ENCODE results near the gene IGF2BP2. TPM values are rescaled to one million over a fixed set of nuclear protein-coding genes. Genes with fewer than 3 reads are reported as not detected.

IGF2BP2 gene
- total RNA-seq, 2 donors from 2014 or later, result 12.8 to 14.2 TPM

GRCh38 chr3:185753354-185753753 is 71.5 kb downstream of the IGF2BP2 start:
- intact Hi-C loops (cut with DNase I), result no loop called here
- DNase-seq (no peak), ATAC-seq (no peak)

- DNase-seq (no peak), ATAC-seq (no peak)
- intact Hi-C loops (cut with DNase I), result no loop called here
Observed at GRCh38 chr3:185750702-185751101, 74.1 kb downstream of the IGF2BP2 start.

GRCh38 chr3:185750015-185750414 is 74.8 kb downstream of the IGF2BP2 start:
- no peak for ATAC-seq
- DNase-seq, result no peak
- intact Hi-C loops (cut with DNase I), result no loop called here

- intact Hi-C loops (cut with DNase I), result no loop called here
Observed at GRCh38 chr3:185746470-185746869, 78.4 kb downstream of the IGF2BP2 start.

GRCh38 chr3:185744997-185745843 is 79.6 kb downstream of the IGF2BP2 start:
- DNase-seq (no peak), ATAC-seq (peak in 1 of 2 donors; percentile 32)
- intact Hi-C loops (cut with DNase I), result no loop called here

More at GRCh38 chr3:185746470-185746869, 78.4 kb downstream of the IGF2BP2 start:
- DNase-seq (no peak), ATAC-seq (no peak)

- DNase-seq (no peak), ATAC-seq (no peak)
- intact Hi-C loops (cut with DNase I), result no loop called here
Observed at GRCh38 chr3:185741586-185741985, 83.3 kb downstream of the IGF2BP2 start.

GRCh38 chr3:185740133-185740532 is 84.7 kb downstream of the IGF2BP2 start:
- no peak for DNase-seq
- intact Hi-C loops (cut with DNase I), result no loop called here

GRCh38 chr3:185739264-185739701 is 85.6 kb downstream of the IGF2BP2 start:
- ATAC-seq (no peak), DNase-seq (no peak)
- intact Hi-C loops (cut with DNase I), result loop anchor here in 1 of 2 donors (10.0 kb wide), 1 partner anchor 176 kb away; no protein-coding TSS in a partner anchor

More at GRCh38 chr3:185740133-185740532, 84.7 kb downstream of the IGF2BP2 start:
- no peak for ATAC-seq

GRCh38 chr3:185737740-185738680 is 86.8 kb downstream of the IGF2BP2 start:
- intact Hi-C loops (cut with DNase I), result loop anchor here in 1 of 2 donors (10.0 kb wide), 1 partner anchor 177 kb away; no protein-coding TSS in a partner anchor
- peak in 1 of 2 donors; percentile 55 for ATAC-seq
- no peak for DNase-seq

- ATAC-seq (no peak), DNase-seq (no peak)
- intact Hi-C loops (cut with DNase I), result loop anchor here in 1 of 2 donors (10.0 kb wide), 1 partner anchor 178 kb away; no protein-coding TSS in a partner anchor
Observed at GRCh38 chr3:185737020-185737419, 87.8 kb downstream of the IGF2BP2 start.

GRCh38 chr3:185734725-185735096 is 90.1 kb downstream of the IGF2BP2 start:
- DNase-seq, result no peak
- intact Hi-C loops (cut with DNase I), result loop anchor here in 1 of 2 donors (10.0 kb wide), 1 partner anchor 180 kb away; no protein-coding TSS in a partner anchor
- ATAC-seq, result no peak

- no peak for DNase-seq
- peak in 1 of 2 donors; percentile 85 for ATAC-seq
- intact Hi-C loops (cut with DNase I), result loop anchor here in 1 of 2 donors (10.0 kb wide), 1 partner anchor 181 kb away; no protein-coding TSS in a partner anchor
Observed at GRCh38 chr3:185733980-185734724, 90.7 kb downstream of the IGF2BP2 start.

- intact Hi-C loops (cut with DNase I), result loop anchor here in 1 of 2 donors (10.0 kb wide), 1 partner anchor 182 kb away; no protein-coding TSS in a partner anchor
- ATAC-seq (no peak), DNase-seq (no peak)
Observed at GRCh38 chr3:185732782-185733181, 92.1 kb downstream of the IGF2BP2 start.

- ATAC-seq, result no peak
- no peak for DNase-seq
- intact Hi-C loops (cut with DNase I), result loop anchor here in 1 of 2 donors (10.0 kb wide), 1 partner anchor 184 kb away; no protein-coding TSS in a partner anchor
Observed at GRCh38 chr3:185730550-185730949, 94.3 kb downstream of the IGF2BP2 start.

- DNase-seq (no peak), ATAC-seq (no peak)
- intact Hi-C loops (cut with DNase I), result loop anchor here in 1 of 2 donors (10.0 kb wide), 1 partner anchor 185 kb away; no protein-coding TSS in a partner anchor
Observed at GRCh38 chr3:185729337-185730055, 95.3 kb downstream of the IGF2BP2 start.

- intact Hi-C loops (cut with DNase I), result no loop called here
- ATAC-seq (no peak), DNase-seq (no peak)
Observed at GRCh38 chr3:185728630-185729336, 96.1 kb downstream of the IGF2BP2 start.

- ATAC-seq (no peak), DNase-seq (no peak)
- intact Hi-C loops (cut with DNase I), result no loop called here
Observed at GRCh38 chr3:185727873-185728272, 97.0 kb downstream of the IGF2BP2 start.
